NCI-H146 treated with DMSO at 0.1 percent for 48 hours (cell line): ENCODE measurements around the gene SSX3.
"Not testable (repeated sequence)": the region's sequence is repeated elsewhere in the genome, so short reads cannot be mapped to it uniquely, and the experiment has no call there.

Source experiments
- DNase-seq: peaks from one replicate; lab custom pipeline; 2025; ENCODE audit not compliant: unreplicated experiment; lab: John Stamatoyannopoulos, UW

SSX3 gene, protein sequence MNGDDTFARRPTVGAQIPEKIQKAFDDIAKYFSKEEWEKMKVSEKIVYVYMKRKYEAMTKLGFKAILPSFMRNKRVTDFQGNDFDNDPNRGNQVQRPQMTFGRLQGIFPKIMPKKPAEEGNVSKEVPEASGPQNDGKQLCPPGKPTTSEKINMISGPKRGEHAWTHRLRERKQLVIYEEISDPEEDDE

DNA sequence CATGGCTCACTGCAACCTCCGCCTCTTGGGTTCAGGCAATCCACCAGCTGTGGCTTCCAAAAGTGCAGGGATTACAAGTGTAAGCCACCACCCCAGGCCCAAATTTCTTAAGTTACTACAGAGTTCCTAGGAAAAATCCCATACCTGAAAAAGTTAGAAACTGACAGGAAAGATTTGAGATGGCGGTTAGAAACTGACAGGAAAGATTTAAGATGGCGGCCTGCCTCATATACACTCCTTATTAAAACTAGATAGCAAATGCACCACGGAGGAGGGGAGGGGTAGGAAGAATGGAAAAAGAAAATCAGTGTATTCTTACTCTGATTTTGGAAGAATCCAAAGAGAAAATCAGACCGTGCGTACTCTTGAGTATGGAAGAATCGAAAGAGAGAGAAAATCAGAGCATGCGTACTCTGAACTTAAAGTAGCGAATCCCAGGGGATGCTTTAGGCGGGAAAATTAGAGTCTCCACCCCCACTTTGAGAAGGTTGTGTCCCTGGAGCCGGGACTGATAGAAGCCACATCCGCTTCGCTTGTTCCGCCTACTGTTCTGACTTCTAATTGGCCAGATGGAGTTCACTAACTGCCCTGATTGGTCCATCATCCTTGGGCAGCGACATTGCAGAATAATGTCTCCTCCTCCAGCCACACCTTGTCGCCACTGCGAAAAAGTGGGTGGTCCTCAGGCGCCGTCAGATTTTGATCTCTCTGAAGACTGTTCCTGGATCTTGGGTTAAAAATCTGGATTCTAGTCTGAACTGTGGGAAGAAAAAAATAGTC, at the start of gene SSX3:
Gene SSX3 (minus strand): TSS at position 389 of the 780 bp plus-strand sequence. CDS start 1,454 bp downstream, outside the sequence.
- not testable (repeated sequence) for DNase-seq

DNA sequence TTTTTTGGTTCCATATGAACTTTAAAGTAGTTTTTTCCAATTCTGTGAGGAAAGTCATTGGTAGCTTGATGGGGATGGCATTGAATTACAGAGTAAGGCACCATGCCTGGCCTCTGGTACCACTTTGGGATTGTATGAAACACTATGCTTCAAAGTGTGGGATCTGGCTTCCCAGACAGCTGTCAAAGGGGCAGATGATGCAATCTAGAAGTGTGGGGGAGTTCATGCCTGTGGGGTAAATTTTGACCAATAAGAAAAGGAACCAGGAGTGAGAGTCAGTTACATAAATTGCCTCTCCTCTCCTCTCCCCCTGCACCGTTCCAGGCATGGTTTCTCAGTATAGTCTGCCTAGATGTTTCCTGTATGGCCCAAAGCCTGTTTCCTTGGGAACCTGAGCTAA, 41.3 kb upstream of the SSX3 start:
- not testable (repeated sequence) for DNase-seq

DNA sequence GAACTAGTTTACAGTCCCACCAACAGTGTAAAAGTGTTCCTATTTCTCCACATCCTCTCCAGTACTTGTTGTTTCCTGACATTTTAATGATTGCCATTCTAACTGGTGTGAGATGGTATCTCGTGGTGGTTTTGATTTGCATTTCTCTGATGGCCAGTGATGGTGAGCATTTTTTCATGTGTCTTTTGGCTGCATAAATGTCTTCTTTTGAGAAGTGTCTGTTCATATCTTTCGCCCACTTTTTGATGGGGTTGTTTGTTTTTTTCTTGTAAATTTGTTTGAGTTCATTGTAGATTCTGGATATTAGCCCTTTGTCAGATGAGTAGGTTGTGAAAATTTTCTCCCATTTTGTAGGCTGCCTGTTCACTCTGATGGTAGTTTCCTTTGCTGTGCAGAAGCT, 40.4 kb upstream of the SSX3 start:
- DNase-seq, result not testable (repeated sequence)

DNA sequence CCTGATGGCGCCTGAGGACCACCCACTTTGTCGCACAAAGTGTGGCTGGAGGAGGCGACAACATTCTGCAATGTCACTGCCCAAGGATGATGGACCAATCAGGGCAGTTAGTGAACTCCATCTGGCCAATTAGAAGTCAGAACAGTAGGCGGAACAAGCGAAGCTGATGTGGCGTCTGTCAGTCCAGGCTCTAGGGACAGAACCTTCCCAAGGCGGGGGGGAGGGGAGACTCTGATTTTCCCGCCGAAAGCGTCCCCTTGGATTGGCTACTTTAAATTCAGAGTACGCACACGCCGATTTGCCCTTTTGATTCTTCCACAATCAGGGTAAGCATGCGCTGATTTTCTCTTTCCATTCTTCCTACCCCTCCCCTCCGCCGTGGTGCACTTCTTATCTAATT, 26.7 kb upstream of the SSX3 start, which contains the start of gene SSX4:
Gene SSX4 (plus strand): TSS at position 301 of the 400 bp plus-strand sequence. CDS start 515 bp downstream, outside the sequence.
- not testable (repeated sequence) for DNase-seq

DNA sequence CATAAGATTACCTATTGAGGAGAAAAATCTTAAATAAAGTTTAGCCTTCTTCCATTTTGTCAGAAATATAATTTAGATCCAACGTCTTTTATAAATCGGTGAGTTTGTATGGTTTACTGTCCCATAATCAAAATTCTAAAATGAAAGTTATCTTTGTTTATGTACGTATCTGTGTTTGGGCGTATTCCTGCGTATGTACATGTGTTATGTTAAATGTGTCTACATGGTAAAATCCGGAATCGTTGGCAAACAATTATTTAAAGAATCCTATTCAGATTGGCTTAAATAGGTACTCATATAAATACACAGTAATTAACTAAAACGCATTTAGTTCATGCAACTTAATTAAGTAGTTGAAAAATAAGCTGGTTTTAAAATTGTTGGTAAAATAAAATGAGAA, 13.9 kb upstream of the SSX3 start:
- DNase-seq, result not testable (repeated sequence)

DNA sequence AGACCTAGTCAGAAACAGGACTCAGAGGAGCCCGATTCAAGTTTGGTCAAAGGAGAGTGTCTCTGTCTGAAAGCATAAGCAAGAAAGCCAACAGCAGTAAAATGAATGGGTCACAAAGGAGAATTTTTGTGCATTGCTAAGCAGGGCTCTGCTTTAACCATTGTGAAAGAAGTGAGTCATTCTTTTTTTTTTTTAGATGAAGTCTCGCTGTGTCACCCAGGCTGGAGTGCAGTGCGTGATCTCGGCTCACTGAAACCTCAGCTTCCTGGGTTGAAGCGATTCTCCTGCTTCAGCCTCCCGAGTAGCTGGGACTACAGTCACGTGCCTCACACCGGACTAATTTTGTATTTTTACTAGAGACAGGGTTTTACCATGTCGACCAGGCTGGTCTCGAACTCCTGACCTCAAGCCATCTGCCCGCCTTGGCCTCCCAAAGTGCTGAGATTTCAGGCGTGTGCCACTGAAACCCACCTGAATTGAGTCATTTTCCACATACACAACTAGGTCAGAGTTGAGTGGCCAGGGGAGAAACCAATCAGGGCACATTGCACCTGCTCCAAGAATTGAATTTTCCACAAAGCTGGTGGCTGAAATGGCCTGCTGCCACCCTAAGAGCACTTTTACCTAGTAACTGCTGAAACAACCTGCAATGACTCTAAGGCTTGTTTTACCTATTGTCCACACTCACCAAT, 11.4 kb upstream of the SSX3 start:
- not testable (repeated sequence) for DNase-seq

DNA sequence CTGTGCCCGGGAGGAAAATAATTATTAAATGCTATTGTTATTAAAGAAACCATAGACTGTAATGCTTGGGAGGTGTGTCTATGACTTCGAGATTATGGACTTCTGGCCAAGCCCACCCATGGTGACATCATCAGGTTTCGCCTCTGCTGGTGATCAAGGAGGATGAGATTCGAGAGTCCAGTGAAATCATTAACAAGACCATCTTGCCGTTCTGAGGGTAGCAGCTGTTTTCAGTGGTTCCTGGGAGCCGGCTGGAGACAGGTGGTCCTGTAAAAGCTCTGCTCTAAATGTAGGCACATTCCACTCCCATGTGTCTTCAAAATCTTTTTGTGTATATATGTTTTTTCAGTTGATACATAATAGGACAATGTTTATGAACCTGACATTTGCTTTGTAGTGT, 2.8 kb upstream of the SSX3 start:
- not testable (repeated sequence) for DNase-seq

DNA sequence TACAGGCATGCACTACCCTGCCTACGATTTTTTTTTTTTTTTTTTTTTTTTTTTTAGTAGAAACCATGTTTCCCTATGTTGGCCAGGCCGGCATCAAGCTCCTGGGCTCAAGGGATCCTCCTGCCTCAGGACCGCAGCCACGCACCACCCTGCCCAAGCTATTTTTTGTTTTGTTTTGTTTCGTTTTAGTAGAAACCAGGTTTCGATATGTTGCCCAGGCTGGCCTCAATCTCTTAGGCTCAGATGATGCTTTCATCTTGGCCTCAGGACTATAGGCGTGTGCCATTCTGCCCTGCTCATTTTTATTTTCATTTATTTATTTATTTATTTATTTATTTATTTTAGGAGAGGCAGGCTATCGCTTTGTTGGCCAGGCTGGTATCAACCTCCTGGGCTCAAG, 1.2 kb upstream of the SSX3 start:
- DNase-seq, result no peak

DNA sequence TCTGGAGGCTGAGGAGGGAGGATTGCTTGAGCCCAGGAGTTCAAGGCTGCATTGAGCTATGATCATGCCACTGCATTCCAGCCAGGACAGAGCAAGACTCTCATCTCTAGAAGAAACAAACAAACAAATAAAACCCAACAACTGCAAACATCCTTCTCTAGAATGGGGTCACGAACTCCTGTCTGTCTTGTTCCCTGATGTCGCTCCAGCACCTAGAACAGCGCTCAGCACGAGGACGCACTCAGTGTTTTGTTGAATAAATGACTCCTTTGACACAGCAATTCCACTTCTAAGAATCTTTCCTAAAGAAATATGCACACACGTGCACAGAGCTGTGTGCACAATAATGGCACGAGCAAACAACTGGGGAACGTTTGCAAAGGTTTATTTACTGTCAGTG, 10.4 kb downstream of the SSX3 start:
- DNase-seq, result not testable (repeated sequence)

DNA sequence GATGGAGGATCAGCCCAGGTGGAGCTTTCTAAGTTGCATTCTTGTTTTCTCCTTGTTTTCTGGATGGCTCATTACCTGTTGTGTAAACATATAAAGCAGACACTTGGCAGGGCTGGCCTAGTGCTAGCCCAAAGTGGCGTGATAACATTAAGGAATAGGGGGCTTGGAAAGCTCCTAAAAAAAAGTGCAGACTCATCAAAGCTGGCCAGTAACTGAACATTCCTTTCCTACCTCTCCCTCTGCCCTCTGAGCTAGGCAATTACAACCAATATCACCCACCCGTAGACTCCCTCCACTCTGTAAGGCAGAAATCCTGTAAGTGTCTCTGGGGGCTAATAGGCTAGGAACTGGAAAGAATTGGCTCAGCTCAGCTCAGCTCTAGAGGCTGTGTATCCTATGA, 42.5 kb downstream of the SSX3 start:
- not testable (repeated sequence) for DNase-seq

DNA sequence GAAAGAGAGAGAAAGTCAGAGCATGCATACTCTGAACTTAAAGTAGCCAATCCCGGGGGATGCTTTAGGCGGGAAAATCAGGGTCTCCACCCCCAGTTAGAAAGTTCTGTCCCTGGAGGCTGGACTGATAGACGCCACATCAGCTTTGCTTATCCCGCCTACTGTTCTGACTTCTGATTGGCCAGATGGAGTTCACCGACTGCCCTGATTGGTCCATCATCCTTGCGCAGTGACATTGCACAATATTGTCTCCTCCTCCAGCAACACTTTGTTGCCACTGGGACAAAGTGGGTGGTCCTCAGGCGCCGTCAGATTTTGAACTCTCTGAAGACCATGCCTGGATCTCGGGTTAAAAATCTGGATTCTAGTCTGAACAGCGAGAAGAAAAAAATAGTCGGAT, 50.3 kb downstream of the SSX3 start:
- DNase-seq, result no peak
